Uterus (tissue), 4 donors: ENCODE results near the gene NEFH. TPM values are rescaled to one million over a fixed set of nuclear protein-coding genes. Genes with fewer than 3 reads are reported as not detected.

Source experiments
- DNase-seq, 2 donors: peaks; one replicate each; pipeline ENCODE4 v3.0.0-alpha.2; 2019 to 2020
- H3K27ac ChIP-seq, 2 donors: fragments of 200-600 bp; sonication (generic); 1 replicate in 1 of 2; 2 replicates in 1 of 2; pipeline ENCODE4 v1.5.1; 2016 to 2018
- H3K27me3 ChIP-seq, 2 donors: fragments of 200-600 bp; sonication (generic); one replicate each; pipeline ENCODE4 v1.5.1; 2018 to 2019; ENCODE audit warnings: control low read depth in 1 of 2
- H3K36me3 ChIP-seq, 2 donors: fragments of 200-600 bp; sonication (generic); one replicate each; pipeline ENCODE4 v1.5.1; 2019; ENCODE audit warnings: control low read depth in 1 of 2
- H3K4me1 ChIP-seq, 2 donors: fragments of 200-600 bp; sonication (generic); one replicate each; pipeline ENCODE4 v1.5.1; 2018 to 2019; ENCODE audit warnings: control low read depth in 1 of 2
- H3K4me3 ChIP-seq, 2 donors: fragments of 200-600 bp; sonication (generic); 1 replicate in 1 of 2; 2 replicates in 1 of 2; pipeline ENCODE4 v1.5.1; 2018 to 2019; ENCODE audit warnings: mild to moderate bottlenecking in 1 of 2
- H3K9me3 ChIP-seq, 2 donors: fragments of 200-600 bp; sonication (generic); one replicate each; pipeline ENCODE4 v1.5.1; 2019; ENCODE audit warnings: control low read depth in 1 of 2
- CTCF ChIP-seq, 4 experiments: fragments of 200-600 bp in 2 of 4; fragments of 450-650 bp in 2 of 4; sonication (generic) in 2 of 4; IDR thresholded peaks; one replicate each; pipeline ENCODE4 v1.5.1; 2016 to 2019; ENCODE audit warnings: antibody characterized with exemption in 4 of 4, mild to moderate bottlenecking in 2 of 4, moderate library complexity in 1 of 4
- POLR2A ChIP-seq, 2 donors: fragments of 450-650 bp; IDR thresholded peaks; one replicate each; pipeline ENCODE4 v1.6.1; 2016; ENCODE audit warnings: antibody characterized with exemption in 2 of 2, mild to moderate bottlenecking in 1 of 2, moderate library complexity in 1 of 2
- intact Hi-C: fragments of 100-400 bp; cut with DNase I; formaldehyde crosslinking; loops from one replicate; pipeline ENCODE4 v1.15.1; 2023; ENCODE audit warnings: low total_unique reads
- total RNA-seq, 4 donors: library from RNA; depleted of rRNA in 3 of 4; stranded (reverse); fragments of >200 nt in 3 of 4; gene quantifications; one replicate each; pipeline versions ENCODE4 v1.1.0 to v1.2.4, GENCODE V29; 2014 to 2023
- donor health status: DM: yes; HTN: yes; CAD: no.

The NEFH gene
- total RNA-seq, 4 donors from 2014 or later, result 0.46 to 1.9 TPM; not detected in 2

- H3K27me3 ChIP-seq, result no peaks in the 10 kb centered on the region
- intact Hi-C loops, result no loop called here
Observed at GRCh38 chr22:29521526-29521925, 41.5 kb downstream of the NEFH start.

GRCh38 chr22:29523761-29524160, 43.7 kb downstream of the NEFH start:
- no peak for DNase-seq
- Histone ChIP-seq H3K36me3 (no peaks in the 10 kb centered on the region), H3K27ac (no peak overlapping the region), H3K9me3 (no peaks in the 10 kb centered on the region), H3K4me3 (no peak overlapping the region), H3K27me3 (no peaks in the 10 kb centered on the region), H3K4me1 (no peaks in the 10 kb centered on the region)
- TF ChIP-seq POLR2A (IDR thresholded peaks at IDR 0.05) (no peak), CTCF (IDR thresholded peaks at IDR 0.05) (no peak)
- intact Hi-C loops, result no loop called here

More at GRCh38 chr22:29521526-29521925, 41.5 kb downstream of the NEFH start:
- H3K27ac ChIP-seq, result no peak overlapping the region
- no peak for TF ChIP-seq POLR2A (IDR thresholded peaks at IDR 0.05)
- no peak for TF ChIP-seq CTCF (IDR thresholded peaks at IDR 0.05)
- DNase-seq, result no peak
- H3K9me3 ChIP-seq, result no peaks in the 10 kb centered on the region
- no peaks in the 10 kb centered on the region for H3K36me3 ChIP-seq
- no peaks in the 10 kb centered on the region for H3K4me1 ChIP-seq
- H3K4me3 ChIP-seq, result no peak overlapping the region

GRCh38 chr22:29524442-29525191, 44.6 kb downstream of the NEFH start:
- Histone ChIP-seq H3K27ac (no peak overlapping the region), H3K4me1 (no peaks in the 10 kb centered on the region), H3K4me3 (no peak overlapping the region), H3K9me3 (no peaks in the 10 kb centered on the region), H3K27me3 (no peaks in the 10 kb centered on the region), H3K36me3 (no peaks in the 10 kb centered on the region)
- DNase-seq, result no peak
- intact Hi-C loops, result no loop called here
- no peak for TF ChIP-seq POLR2A (IDR thresholded peaks at IDR 0.05)
- peak in 1 of 4 experiments; percentile 18 for TF ChIP-seq CTCF (IDR thresholded peaks at IDR 0.05)

- TF ChIP-seq CTCF (IDR thresholded peaks at IDR 0.05) (no peak), POLR2A (IDR thresholded peaks at IDR 0.05) (no peak)
- no peak for DNase-seq
- Histone ChIP-seq H3K27ac (no peak overlapping the region), H3K4me3 (no peak overlapping the region), H3K27me3 (no peaks in the 10 kb centered on the region), H3K36me3 (no peaks in the 10 kb centered on the region), H3K4me1 (no peaks in the 10 kb centered on the region), H3K9me3 (no peaks in the 10 kb centered on the region)
- intact Hi-C loops, result no loop called here
Observed at GRCh38 chr22:29528144-29528543, 48.1 kb downstream of the NEFH start.

- Histone ChIP-seq H3K4me3 (no peak overlapping the region), H3K9me3 (no peaks in the 10 kb centered on the region), H3K27ac (no peak overlapping the region), H3K4me1 (no peaks in the 10 kb centered on the region), H3K36me3 (no peaks in the 10 kb centered on the region), H3K27me3 (no peaks in the 10 kb centered on the region)
- intact Hi-C loops, result no loop called here
- TF ChIP-seq POLR2A (IDR thresholded peaks at IDR 0.05) (no peak), CTCF (IDR thresholded peaks at IDR 0.05) (no peak)
- DNase-seq, result no peak
Observed at GRCh38 chr22:29530716-29531115, 50.7 kb downstream of the NEFH start.
